ENCODE data around the gene FAM177A1.
"Not testable (repeated sequence)": the region's sequence is repeated elsewhere in the genome, so short reads cannot be mapped to it uniquely, and the experiment has no call there.

The FAM177A1 gene

DNA sequence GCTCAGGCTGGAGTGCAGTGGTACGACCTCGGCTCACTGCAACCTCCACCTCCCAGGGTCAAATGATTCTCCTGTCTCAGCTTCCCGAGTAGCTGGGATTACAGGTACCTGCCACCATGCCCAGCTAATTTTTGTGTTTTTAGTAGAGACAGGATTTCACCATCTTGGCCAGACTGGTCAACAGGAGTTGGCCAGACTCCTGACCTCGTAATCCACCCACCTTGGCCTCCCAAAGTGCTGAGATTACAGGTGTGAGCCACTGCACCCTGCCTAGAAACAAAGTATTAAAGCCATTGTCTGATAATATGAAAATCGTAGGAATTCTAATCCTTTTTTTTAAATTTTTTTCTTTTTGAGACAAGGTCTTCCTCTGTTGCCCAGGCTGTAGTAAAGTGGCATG, 19.7 kb downstream of the FAM177A1 start:
- not testable (repeated sequence) for DNase-seq

DNA sequence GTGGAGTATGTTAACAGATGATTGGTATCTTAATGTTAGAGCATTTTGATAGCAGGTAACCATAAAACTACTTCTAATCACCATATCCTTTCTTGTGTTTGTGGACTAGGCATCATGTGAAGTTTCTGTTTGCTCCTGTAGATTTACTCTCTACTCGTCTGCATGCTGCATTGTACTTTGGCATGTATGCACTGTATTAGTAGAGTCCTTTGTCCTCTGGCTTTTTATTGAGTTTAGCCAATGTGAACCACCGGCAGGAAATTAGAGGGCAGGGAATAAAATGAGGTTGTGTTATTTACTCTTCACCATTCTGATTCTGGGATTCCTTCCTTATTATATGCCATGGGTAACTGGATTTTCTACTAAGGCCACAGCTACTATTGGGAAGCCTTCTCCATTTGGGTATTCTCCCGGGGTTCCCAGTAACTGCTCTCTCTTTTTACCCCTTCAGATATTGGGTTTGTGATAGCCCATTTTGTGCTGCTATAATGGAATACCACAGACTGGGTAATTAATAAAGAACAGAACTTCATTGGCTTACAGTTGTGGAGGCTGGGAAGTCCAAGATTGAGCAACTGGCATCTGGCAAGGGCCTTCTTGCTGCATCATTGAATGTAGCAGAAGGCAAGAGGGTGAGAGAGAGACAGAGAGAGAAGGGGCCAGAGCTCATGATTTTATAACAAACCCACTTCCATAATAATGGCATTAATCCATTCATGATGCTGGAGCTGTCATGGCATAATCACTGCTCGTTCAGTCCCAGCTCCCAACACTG, 22.4 kb downstream of the FAM177A1 start:
- no peak for DNase-seq

DNA sequence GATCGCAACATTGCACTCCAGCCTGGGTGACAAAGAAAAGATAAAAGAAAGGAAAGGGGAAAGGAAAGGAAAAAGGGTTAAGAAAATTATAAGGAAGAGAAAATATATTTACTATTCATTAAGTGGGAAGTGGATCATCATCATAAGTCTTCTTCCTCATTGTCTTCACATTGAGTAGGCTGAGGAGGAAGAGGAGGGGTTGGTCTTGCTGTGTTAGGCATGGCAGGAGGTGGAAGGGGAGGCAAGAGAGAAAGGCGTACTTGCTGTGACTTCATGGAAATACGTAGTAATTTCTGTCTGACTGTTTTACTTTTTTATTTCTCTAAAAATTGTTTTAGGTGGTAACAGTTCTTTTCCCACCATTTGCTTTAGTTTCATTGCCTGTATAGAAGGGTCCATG, 26.2 kb downstream of the FAM177A1 start:
- no peak for DNase-seq

GRCh38 chr14:35073486-35073885, 27.4 kb downstream of the FAM177A1 start:
- DNase-seq = no peak

DNA sequence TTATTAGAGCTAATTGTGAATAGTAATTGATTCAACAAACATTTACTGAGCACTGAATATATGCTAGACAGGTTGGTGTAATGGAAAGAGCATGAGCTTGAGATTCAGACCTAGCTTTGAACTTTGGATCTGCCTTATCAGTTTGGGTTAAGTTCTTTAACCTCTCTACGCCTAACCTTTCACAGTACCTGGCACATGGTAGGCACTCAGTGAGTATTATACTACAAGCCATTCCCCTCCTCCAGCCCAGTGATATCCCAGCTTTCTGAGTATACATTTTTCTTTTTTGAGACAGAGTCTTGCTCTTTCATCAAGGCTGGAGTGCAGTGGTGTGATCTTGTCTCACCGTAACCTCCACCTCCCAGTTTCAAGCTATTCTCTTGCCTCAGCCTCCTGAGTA, 32.0 kb downstream of the FAM177A1 start:
- DNase-seq = no peak

DNA sequence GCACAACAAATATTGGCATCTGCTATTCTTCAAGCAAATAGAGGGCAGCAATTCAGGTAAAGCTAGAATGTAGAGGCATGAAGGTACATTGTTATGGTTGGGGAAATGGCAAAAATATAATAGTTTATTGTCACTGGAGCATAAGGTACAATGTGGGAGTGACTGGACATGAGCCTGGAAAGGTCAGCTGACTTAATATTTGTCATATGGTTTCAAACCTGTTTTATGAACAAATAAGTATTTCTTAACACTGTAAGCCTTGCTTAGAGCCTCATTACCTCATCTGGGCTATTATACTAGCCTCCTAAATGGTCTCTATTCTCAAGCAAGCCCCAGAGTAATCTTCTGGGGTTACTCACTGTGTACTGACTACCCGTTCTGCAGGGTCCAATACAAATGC, 33.7 kb downstream of the FAM177A1 start:
- DNase-seq = no peak

DNA sequence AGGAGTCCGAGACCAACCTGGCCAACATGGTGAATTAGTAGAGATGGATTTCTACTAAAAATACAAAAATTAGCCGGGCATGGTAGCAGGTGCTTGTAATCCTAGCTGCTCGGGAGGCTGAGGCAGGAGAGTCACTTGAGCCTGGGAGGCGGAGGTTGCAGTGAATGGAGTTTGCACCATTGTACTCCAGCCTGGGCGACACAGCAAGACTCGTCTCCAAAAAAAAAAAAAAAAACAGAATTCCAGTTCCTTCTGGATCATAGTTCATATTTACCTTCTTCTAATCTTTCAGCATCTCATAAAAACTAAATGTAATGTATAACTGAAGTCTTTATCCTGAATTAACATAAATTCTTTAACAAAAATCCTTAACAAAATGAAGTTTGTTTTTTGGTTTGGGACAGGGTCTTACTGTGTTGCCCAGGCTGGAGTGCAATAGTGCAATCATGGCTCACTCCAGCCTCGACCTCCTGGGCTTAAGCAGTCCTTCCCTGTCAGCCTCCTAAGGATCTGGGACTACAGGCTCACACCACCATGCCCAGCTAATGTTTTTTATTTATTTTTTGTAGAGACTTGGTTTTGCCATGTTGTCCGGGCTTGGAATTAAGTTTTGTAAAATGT, 37.6 kb downstream of the FAM177A1 start:
- no peak for DNase-seq

DNA sequence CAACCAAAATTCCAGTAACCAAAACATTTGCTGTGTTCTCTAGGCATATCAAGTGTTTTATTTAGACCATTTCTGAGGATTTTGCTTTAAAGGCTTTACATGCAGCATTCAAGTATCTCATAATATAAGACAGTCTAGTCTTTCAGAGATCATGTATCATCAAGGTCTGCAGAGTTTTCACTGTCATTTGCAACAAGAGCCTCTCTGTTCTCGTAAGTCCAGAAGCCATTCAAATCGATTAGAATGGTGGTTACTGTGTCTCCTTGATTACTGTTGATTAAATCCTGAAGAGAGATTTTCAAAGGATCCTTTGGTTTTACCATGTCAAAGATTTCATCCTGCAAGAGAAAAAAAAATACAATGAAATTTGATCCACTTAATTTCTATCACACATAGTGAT, 39.4 kb downstream of the FAM177A1 start:
- DNase-seq = no peak

DNA sequence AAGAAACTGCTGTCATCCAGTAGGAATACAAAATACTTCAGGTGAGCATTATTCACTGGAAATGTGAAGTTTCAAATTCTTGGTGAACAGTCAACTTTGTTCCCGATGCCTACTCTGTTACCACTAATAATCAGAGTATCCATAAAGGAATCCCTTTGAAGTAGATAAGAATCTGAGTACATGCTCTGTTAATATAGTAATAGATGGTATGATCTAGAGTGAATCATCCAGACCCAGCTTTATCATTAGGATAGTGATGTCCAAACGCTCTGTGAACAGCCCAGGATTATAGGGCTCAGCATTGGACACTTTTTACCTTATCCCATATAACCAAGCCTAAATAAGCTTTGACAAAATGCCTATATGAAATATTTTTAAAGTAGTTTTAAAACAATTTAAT, 42.4 kb downstream of the FAM177A1 start:
- no peak for DNase-seq

DNA sequence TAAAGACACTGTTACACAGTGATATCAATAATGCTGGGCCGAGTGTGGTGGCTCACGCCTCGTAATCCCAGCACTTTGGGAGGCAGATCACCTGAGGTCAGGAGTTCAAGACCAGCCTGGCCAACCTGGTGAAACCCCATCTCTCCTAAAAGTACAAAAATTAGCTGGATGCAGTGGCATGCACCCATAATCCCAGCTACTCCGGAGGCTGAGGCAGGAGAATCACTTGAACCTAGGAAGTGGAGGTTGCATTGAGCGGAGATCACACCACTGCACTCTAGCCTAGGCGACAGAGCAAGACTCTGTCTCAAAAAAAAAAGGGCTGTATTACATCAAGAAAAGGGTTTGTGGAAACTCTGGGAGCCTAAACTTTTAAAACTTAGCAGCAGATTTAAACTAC, 48.6 kb downstream of the FAM177A1 start:
- not testable (repeated sequence) for DNase-seq

DNA sequence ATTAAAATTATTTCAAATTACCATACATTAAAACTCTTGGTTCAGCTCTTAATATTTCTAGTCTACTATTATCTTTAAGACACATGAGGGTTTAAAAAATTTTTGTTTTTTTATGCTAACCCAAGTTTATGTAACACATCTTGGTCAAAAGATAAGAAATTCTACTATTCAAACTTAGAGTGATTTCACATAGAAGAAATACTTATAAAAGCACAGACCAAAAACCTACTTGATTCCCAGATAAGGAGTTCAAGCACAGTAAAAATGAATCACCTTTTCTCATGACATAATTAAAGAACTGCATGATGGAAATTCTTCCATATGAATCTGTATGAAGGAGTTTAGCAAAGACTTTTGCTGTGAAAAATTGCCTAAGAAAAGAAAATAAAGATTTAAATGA, 61.8 kb downstream of the FAM177A1 start:
- no peak for DNase-seq

DNA sequence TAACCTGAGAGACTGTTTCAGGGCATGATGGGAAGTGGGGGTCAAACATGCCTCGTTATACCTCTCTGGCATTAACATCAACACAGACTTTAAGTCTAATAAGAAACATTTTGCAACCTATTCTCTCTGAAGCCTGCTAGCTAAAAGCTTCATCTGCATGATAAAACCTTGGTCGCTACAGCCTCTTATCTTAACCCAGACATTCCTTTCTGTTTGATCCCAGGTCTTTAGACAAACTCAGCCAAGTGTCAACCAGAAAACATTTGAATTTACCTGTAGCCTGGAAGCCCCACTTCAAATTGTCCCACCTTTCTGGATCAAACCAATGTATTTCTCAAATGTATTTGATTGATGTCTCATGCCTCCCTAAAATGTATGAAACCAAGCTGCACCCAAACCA, 66.6 kb downstream of the FAM177A1 start:
- no peak for DNase-seq

DNA sequence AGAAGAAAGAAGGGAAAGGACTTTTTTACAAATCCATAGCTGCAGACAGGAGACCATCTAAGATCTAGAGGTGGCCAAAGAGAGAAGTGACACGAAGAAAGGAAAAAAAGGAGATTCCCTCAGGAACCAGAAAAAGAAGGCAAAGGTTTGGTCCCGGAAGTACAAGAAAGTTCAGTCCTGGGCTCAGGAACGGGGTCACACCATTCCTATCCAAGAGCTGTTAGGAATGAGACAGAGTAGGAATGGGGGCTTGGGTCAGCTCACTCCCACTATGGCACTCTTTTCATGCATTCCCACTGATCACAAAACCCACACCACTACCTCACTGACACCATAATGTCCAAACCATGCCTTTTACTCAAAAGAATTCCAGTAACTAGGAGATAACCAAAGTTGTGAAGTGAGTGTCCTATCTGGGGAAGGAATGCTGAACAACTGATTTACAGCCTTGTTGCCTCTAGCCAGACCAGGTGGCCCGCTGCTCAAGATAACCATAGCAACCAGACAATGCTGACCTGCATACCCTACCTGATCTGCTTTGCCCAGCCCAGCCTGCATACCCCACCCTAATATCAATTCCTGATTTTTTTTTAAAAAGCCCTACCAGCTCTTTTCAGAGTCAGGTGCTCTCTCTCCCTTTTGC, 67.4 kb downstream of the FAM177A1 start:
- DNase-seq = no peak

DNA sequence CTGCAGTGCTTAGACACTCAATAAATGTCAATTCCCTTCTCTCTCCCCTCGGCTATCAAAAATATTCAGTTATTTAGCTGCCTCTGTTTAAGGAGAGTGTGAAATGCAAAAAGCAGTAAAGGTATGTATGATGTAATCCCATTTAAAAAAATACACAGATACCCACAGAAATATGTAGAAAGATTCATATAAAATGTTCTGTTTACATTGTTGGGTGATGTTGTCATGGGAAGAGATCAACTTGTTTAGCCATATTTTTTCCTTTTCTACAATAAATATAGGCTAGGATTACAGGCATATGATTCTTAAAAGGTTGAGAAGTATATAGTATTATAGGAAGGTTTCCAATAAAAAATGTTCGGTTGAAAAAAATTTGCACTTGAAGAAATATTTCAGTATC, 68.0 kb downstream of the FAM177A1 start:
- DNase-seq = no peak

DNA sequence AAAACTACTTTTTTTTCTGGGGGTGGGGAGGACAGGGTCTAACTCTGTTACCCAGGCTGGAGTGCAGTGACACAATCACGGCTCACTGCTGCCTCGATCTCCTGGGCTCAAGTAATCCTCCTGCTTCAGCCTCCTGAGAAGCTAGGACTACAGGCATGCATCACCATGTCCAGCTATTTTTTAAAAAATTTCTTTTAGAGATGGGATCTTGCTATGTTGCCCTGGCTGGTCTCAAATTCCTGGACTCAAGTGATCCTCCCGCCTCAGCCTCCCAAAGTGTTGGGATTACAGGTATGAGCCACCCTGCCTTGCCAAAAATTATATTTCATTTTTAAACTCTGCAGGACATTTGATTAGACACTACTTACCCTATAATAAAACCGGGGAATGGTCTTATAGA, 70.2 kb downstream of the FAM177A1 start:
- no peak for DNase-seq

DNA sequence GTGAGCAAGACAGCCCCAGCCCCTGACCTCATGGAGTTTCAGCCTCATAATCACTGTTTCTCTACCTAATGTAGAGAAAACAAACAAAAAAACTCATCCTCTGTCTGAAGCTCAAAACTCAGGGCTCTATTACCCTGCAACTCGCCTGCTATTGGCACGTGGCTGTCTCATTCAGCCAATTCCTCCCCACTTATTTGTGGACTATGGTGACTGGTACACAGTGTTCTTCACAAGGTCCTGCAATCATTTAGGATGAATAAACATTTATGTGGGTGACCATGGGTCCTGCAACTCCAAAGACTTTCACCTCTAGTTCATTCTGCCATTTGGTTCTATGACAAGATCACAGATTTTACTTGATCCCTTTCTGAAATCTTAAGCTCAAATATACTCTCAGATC, 71.0 kb downstream of the FAM177A1 start:
- no peak for DNase-seq

GRCh38 chr14:35121026-35121886, 75.2 kb downstream of the FAM177A1 start:
- DNase-seq = no peak

DNA sequence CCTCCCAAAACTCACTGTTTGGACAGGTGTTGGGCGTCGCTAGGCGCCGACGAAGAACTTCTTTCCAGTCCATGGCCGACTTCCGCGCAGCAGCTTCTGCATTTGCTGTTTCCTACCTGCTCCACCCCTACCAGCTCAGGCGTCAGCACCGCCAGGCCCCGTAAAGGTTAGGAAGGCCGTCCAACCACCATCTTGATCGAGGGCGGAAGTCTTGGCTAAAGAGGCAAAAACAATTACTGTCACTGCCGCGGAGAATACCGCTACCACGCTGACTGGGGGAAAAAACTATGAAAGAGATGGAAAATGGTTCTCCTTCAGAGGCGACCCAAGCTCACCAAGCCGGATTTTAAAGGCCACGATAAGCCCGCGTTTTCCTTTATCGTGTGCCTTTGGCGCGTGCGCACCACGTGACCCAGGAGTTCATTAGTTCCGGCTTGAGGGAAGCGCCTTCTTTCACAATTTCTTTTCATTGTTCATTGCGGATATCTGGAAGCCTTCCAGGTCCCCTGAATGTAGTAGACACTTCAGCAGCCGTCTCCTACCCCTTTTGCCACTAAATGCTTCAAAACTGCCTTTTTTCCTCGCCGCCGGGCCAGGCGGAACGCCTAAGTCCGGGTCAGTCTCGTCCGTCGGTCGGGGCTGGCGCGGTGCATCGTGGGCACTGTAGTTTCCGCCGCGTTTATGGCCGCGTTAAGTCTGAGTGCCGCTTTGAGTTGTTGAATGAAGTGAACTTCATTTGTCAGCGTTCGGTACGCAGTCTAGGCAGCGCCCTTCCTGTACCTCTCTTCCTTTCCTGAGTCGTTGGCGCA, 76.0 kb downstream of the FAM177A1 start, which contains the start of the genes PPP2R3C and PRORP:
Gene PPP2R3C, minus strand, starts transcription at position 104 of the 809 bp plus-strand sequence. Its CDS starts 31 bp downstream, at position 73.
Gene PRORP, plus strand, starts transcription at position 666 of the 809 bp plus-strand sequence. CDS start 694 bp downstream, outside the sequence.
- peak; percentile 81 for DNase-seq

GRCh38 chr14:35122696-35123387, 76.8 kb downstream of the FAM177A1 start:
- DNase-seq = no peak

DNA sequence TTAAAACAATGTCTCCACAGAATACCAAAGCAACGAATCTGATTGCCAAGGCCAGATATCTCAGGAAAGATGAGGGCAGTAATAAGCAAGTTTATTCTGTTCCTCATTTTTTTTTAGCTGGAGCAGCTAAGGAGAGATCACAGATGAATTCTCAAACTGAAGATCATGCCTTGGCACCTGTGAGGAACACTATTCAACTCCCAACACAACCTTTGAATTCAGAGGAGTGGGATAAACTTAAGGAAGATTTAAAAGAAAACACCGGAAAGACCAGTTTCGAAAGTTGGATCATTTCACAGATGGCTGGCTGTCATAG, 77.3 kb downstream of the FAM177A1 start:
- no peak for DNase-seq

GRCh38 chr14:35124127-35124526, 78.1 kb downstream of the FAM177A1 start:
- no peak for DNase-seq

Measured in NK-92 treated with Interleukin-12 subunit alpha and Interleukin-12 subunit beta, amount 100 ng/mL, for 24 hours (cell line).